HG03175 (cell line): ENCODE measurements around the gene TFAP2E.

Source experiments
- ATAC-seq: cut with Tn5 transposase; IDR thresholded peaks from one replicate; pipeline ENCODE4 v1.9.1; 2021; ENCODE audit warnings: mild to moderate bottlenecking, moderate library complexity; ENCODE audit not compliant: unreplicated experiment

The TFAP2E gene

GRCh38 chr1:35592991-35593769 lies 20.1 kb downstream of the TFAP2E start:
- ATAC-seq = no peak

DNA sequence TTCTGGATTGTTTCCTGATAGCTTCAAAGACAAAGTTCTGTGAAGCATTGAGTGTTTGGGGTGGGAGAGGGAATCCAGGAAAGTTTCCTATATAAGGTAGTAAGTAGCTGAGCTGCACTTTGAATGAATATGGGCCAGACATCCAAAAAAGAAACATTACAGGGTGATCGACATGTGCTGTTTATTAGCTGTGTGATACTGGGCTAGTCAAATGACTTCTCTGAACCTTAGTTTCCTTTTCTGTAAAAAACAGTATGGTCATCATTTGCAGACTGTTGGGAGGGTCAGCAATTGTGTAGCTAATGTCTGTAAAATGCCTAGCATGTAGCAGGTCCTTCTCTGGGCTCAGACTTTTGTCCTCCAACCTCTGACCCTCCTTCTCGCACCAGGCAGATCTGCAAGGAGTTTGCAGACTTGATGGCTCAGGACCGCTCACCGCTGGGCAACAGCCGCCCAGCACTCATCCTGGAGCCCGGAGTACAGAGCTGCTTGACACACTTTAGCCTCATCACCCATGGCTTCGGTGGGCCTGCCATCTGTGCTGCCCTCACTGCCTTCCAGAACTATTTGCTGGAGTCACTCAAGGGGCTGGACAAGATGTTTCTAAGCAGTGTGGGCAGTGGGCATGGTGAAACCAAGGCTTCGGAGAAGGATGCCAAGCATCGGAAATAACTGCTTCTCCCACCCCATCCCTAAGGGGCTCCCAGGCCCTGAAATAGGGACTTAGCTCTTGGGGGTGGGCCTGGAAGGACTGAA lies 21.1 kb downstream of the TFAP2E start:
- ATAC-seq = no peak

DNA sequence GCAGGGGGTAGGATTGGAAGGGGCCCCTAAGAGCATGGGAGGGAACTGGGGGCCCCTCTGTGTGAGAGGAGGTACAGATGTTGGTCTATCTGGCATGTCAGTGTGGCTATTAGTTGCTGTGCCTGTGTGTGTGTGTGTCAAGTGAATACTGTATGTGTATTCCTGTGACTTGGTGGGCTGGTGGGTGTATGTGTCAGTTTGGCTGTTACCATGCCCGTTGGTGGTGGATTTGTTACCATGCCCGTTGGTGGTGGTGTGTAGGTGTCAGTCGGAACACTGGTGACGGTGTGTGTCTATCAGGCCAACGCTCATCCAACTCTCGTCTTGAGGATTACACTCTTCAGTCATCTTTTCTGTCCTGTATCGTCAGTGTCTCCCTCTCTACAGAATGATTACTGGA lies 22.6 kb downstream of the TFAP2E start:
- ATAC-seq = no peak

GRCh38 chr1:35597870-35598269 lies 24.8 kb downstream of the TFAP2E start:
- no peak for ATAC-seq

DNA sequence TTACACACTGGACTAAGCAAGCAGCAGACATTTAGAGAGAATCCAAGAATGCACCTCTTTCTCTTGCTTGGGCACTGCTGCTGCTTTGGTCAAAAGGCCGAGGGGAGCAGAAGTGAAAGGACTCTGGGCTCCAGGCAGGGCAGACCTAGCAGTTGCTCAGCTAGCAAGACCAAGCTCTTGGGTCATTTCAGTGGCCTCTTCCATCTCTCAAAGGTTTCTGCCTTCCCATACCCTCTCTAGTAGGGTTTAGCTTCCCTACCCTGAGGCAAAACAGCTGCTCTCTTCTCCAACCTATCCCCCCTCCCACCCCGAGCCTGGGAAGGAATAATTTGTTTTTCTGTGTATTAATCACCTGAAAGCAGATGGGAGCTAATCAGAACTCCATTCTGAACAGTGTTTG lies 25.8 kb downstream of the TFAP2E start:
- ATAC-seq = no peak

- no peak for ATAC-seq
These were observed 26.3 kb downstream of the TFAP2E start for GRCh38 chr1:35599411-35599810.

GRCh38 chr1:35600593-35600992 lies 27.5 kb downstream of the TFAP2E start:
- no peak for ATAC-seq

- ATAC-seq = no peak
These were observed 30.4 kb downstream of the TFAP2E start for GRCh38 chr1:35603468-35603867.

- ATAC-seq = no peak
These were observed 30.8 kb downstream of the TFAP2E start for GRCh38 chr1:35603941-35604340.

DNA sequence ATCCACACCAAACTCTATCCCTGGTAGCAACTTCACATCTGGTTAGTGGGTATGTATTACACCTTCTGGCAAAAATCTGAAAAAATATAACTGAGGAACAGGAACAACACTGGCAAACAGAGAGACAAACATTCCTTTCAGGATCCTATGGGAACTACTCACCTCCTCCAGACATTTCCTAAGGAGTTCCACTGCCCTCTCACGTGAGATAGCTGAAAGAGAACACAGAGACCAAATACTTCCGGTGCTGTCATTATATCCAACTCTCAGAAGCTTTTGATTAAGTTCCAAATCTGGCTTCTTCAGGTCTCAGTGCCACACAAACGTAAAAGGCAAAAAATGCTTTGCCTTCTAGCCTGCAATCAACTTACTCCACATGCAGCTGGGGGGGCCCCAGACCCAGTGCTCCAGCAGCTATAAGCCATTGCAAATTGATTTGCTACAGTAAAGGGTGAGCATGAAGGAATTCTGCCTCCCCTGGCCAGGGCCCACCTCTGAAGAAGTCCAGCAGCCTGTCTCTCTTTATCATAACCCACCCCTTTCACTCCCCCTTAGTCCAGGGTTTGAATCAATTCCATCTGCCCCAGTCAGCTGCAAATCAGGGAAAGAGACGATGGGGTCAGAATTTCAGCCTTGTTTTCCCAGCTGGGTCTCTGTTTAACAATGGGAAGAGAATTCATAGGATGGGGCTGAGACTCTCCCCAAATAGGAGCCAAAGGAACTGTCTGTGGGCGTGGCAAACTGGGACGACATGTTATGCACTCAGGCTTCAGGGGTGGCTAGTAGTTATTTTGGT lies 32.2 kb downstream of the TFAP2E start:
- ATAC-seq = no peak

GRCh38 chr1:35605867-35606182 lies 32.7 kb downstream of the TFAP2E start:
- no peak for ATAC-seq

GRCh38 chr1:35611655-35612054 lies 38.5 kb downstream of the TFAP2E start:
- no peak for ATAC-seq

DNA sequence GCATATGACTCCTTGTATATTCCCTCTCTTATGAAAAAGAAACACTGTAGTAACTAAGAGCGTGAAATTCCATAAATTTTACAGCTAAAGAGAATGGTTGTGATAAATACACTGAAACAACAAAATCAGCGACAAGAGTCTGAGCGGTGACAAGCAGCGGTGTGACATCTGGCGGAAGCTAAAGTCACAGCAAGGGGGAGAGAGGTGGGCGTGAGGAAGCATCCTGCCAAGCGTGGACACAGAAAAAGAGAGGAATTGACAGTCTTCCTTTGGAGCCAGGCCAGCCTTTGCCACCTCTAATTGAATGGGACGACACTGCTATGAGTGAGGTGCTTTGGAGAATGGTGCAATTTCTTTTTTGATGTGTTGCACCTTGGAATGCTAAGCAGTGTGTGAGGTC lies 42.3 kb downstream of the TFAP2E start:
- ATAC-seq = no peak

GRCh38 chr1:35619237-35620121 lies 46.4 kb downstream of the TFAP2E start:
- ATAC-seq = no peak

- ATAC-seq = no peak
These were observed 49.5 kb downstream of the TFAP2E start for GRCh38 chr1:35622510-35623178.

DNA sequence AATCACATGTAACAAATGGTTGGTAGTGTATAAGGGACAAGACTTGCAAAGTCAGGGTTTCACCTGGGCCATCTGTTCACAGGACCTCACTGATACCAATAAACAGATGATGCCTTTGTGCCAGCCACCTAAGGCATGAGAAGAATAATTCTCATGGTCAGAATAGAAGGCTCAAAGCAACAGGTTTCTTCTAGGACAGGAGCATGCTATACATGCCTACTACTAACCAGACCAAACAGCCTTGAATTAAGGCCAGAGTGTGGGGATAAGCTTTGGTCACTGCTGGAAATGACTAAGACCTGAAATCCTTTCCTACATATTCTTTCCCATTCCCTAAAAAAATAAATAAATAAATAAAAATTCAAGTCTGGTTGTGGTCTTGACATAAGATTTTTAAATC lies 50.7 kb downstream of the TFAP2E start:
- ATAC-seq = no peak

GRCh38 chr1:35629051-35629450 lies 55.9 kb downstream of the TFAP2E start:
- ATAC-seq = no peak

DNA sequence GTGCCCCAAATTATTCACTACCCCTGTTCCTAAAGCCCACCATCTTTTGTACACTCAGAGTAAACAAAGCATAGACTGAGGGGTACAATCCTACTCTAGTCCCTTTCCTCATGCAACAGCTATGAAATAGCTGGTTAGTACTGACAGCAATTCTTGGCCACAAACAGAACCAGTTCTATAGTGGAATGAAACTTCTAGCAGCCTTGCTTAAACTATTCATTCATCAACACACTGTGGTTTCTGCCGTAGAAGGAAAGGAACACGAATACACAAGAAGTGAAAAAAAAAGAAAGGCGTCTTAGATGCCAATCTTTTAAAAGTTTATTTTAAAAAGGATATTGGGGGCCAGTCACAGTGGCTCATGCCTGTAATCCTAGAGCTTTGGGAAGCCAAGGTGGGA lies 58.3 kb downstream of the TFAP2E start:
- no peak for ATAC-seq

DNA sequence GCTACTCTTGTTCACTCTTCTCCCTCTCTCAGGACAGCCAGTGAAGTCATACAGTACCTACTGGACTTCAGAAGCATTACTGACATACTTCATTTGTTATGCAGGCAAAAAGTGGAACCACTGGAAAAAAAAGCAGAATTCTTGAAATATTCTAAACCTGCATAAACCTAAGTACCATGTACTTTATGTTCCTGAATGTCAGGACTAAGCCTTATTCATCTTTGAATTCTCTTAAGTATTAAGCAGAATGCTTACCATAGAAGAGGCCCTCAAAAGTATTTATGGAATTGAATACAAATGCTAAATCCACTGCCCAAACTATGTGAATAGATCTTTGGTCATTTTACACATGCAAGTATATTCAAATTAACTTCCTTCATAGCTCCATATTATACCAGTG lies 60.4 kb downstream of the TFAP2E start:
- no peak for ATAC-seq

- ATAC-seq = no peak
These were observed 64.3 kb downstream of the TFAP2E start for GRCh38 chr1:35637401-35637809.
